ENCODE data around the gene DYRK1A. TPM values are rescaled to one million over a fixed set of nuclear protein-coding genes. Genes with fewer than 3 reads are reported as not detected.
A peak's percentile ranks its signal among the peaks of the same experiment; 100 is the strongest.

DYRK1A gene
- total and polyA plus RNA-seq, 2 donors from 2014 or later: 14.5 to 78.0 TPM

DNA sequence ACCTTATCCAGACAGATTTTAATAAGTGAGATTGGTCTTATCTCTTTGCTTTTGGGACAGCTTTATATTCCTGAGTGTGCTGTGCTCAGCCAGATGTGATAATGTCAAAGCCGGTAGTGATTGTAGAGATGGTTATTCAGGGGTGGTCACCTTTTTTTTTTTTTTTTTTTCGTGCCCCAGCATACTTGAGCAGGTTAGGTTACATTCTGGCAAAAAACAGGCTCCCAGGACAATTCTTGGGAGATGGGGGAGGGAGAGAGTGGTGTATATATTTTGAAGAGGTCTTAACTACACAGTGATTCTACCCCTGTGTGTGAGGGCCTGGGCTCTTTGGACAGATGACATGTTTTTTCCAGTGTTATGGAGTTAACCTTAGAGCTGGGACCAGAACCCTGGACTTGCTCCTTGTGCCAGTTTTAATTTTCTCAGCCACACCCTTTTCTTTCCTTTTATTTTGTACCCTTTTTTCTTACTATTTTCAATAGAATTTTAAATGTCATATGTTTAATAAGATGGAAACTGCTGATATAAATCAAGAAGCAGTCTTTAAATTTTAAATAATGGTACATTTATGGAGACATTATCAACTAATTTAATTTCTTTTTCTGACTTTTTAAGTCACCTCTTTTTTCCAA lies 88.4 kb downstream of the DYRK1A start:
- Histone ChIP-seq H3K4me1 (ENCODE audit: control insufficient read depth in 2 of 3, insufficient read depth in 2 of 3, low read depth in 1 of 3, low read length in 3 of 3) (peaks cover 9 to 18% (median 10%) of the 10 kb centered on the region in 3 donors), H3K36me3 (ENCODE audit: control insufficient read depth in 2 of 3, insufficient read depth in 3 of 3, low read length in 3 of 3) (peaks cover 0 to under 1% (median 0%) of the 10 kb centered on the region in 3 donors), H3K27me3 (ENCODE audit: control insufficient read depth, insufficient read depth, low read length) (no peaks in the 10 kb centered on the region), H3K9ac (ENCODE audit: low read length in 3 of 3) (no peak overlapping the region), H3K27ac (ENCODE audit: low read depth in 2 of 2, low read length in 2 of 2) (no peak overlapping the region), H3K4me3 (ENCODE audit: low read length in 3 of 3) (no peak overlapping the region), H3K9me3 (ENCODE audit: control insufficient read depth in 2 of 3, insufficient read depth in 1 of 3, low read length in 3 of 3) (no peaks in the 10 kb centered on the region)
- intact Hi-C loops (cut with DNase I): no loop called here
- TF ChIP-seq, protein P1, sequence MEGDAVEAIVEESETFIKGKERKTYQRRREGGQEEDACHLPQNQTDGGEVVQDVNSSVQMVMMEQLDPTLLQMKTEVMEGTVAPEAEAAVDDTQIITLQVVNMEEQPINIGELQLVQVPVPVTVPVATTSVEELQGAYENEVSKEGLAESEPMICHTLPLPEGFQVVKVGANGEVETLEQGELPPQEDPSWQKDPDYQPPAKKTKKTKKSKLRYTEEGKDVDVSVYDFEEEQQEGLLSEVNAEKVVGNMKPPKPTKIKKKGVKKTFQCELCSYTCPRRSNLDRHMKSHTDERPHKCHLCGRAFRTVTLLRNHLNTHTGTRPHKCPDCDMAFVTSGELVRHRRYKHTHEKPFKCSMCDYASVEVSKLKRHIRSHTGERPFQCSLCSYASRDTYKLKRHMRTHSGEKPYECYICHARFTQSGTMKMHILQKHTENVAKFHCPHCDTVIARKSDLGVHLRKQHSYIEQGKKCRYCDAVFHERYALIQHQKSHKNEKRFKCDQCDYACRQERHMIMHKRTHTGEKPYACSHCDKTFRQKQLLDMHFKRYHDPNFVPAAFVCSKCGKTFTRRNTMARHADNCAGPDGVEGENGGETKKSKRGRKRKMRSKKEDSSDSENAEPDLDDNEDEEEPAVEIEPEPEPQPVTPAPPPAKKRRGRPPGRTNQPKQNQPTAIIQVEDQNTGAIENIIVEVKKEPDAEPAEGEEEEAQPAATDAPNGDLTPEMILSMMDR (IDR thresholded peaks at IDR 0.05; ENCODE audit: borderline replicate concordance, extremely low read depth, insufficient read depth): no peak
- FAIRE-seq (no peak), DNase-seq (no peak)

DNA sequence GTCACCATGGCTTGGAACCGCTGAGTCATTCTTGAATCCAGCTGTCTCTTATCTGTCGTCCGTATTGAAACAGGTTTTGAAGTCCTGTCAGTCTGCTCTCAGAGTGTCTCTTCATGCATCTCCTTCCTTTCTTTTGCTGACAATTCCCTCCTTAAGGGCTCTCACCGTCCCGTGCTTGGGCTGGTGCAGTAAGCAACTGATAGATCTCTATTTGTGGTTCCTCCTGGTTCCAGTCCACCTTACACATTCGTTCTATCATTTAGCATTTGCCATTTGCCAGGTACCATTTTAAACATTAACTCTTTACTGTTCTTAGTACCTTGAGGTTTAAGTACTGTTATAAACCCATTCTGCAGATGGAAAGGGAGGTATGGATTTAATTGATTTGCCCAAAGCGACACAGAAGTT lies 88.9 kb downstream of the DYRK1A start:
- peaks cover 9 to 18% (median 10%) of the 10 kb centered on the region in 3 donors for H3K4me1 ChIP-seq (ENCODE audit: control insufficient read depth in 2 of 3, insufficient read depth in 2 of 3, low read depth in 1 of 3, low read length in 3 of 3)

DNA sequence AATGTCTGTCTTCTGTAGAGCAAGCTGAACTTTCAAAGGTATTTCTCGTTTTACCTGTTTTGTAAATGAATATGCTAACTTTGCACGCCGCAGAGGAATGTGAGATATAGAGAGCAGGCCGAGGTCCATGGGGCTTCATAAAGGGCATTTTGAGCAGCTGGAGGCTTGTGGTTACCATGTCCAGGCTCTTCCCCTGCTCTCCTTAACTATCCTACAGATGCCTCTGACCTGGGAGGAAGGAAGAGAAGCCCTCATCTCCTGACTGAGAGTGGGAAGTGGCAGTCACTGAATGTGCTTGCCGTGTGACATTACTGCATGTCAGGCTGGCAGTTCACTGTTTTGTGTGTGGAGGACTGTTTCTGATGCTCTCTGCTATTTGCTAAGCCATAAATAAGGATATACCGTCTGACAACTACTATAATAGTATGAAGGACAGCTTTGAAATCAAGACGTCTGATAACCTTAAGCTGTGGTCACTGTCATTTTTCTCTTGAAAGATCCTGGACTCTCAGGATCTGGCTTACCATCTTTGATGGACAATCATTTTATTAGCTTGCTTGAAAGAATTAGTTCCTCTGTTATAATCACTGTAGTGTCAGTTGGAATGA lies 92.2 kb downstream of the DYRK1A start:
- no peaks in the 10 kb centered on the region for H3K9me3 ChIP-seq (ENCODE audit: control insufficient read depth in 2 of 3, insufficient read depth in 1 of 3, low read length in 3 of 3)
- no peak overlapping the region for H3K9ac ChIP-seq (ENCODE audit: low read length in 3 of 3)
- H3K4me1 ChIP-seq (ENCODE audit: control insufficient read depth in 2 of 3, insufficient read depth in 2 of 3, low read depth in 1 of 3, low read length in 3 of 3): peaks cover 9 to 22% (median 15%) of the 10 kb centered on the region in 3 donors
- intact Hi-C loops (cut with DNase I): no loop called here
- DNase-seq (peak in 2 of 5 donors; percentile 40 to 63), FAIRE-seq (no peak)
- TF ChIP-seq, protein P1 (IDR thresholded peaks at IDR 0.05; ENCODE audit: borderline replicate concordance, extremely low read depth, insufficient read depth): no peak
- no peak overlapping the region for H3K4me3 ChIP-seq (ENCODE audit: low read length in 3 of 3)
- no peaks in the 10 kb centered on the region for H3K27me3 ChIP-seq (ENCODE audit: control insufficient read depth, insufficient read depth, low read length)
- no peak overlapping the region for H3K27ac ChIP-seq (ENCODE audit: low read depth in 2 of 2, low read length in 2 of 2)
- H3K36me3 ChIP-seq (ENCODE audit: control insufficient read depth in 2 of 3, insufficient read depth in 3 of 3, low read length in 3 of 3): no peaks in the 10 kb centered on the region

More for the DNA sequence above, 88.9 kb downstream of the DYRK1A start:
- FAIRE-seq (no peak), DNase-seq (no peak)
- Histone ChIP-seq H3K9me3 (ENCODE audit: control insufficient read depth in 2 of 3, insufficient read depth in 1 of 3, low read length in 3 of 3) (no peaks in the 10 kb centered on the region), H3K27ac (ENCODE audit: low read depth in 2 of 2, low read length in 2 of 2) (no peak overlapping the region), H3K36me3 (ENCODE audit: control insufficient read depth in 2 of 3, insufficient read depth in 3 of 3, low read length in 3 of 3) (no peaks in the 10 kb centered on the region), H3K4me3 (ENCODE audit: low read length in 3 of 3) (no peak overlapping the region), H3K27me3 (ENCODE audit: control insufficient read depth, insufficient read depth, low read length) (no peaks in the 10 kb centered on the region), H3K9ac (ENCODE audit: low read length in 3 of 3) (no peak overlapping the region)
- intact Hi-C loops (cut with DNase I): no loop called here
- TF ChIP-seq, protein P1 (IDR thresholded peaks at IDR 0.05; ENCODE audit: borderline replicate concordance, extremely low read depth, insufficient read depth): no peak

All from kidney (tissue), 14 donors.